IMR-90 (cell line): ENCODE results near the gene ADGRD1.

Experiments
- RCOR1 ChIP-seq: IDR thresholded peaks from 2 replicates; pipeline ENCODE4 v1.6.1; 2012; ENCODE audit warnings: mild to moderate bottlenecking, low read length, improper control_type of control experiment; ENCODE audit not compliant: insufficient replicate concordance
- TF ChIP-seq, protein P1 (sequence below): conservative IDR thresholded peaks from 2 replicates; pipeline ENCODE4 v1.5.1; 2012; ENCODE audit warnings: mild to moderate bottlenecking, low read depth, low read length, improper control_type of control experiment

DNA sequence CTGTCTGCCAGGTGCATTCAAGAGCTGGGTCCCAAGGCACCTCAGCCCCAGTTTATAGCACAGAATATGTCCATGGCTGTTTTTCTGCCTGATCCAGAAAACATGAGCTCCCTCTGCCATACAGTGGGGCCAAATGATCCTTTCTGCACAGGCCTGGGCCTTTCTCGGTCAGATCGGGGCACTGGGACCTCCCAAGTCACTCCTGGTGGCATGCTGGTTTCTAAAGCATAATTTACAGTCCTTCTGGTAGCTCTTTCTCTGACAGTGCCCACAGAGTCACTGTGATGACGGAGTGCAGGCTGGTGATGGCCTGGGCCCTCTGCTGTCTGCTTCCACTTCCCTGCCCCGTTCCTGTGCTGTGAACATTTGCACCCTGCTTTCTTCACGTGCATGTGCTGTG, 99.2 kb downstream of the ADGRD1 start:
- no peak for TF ChIP-seq RCOR1
- TF ChIP-seq, protein P1, sequence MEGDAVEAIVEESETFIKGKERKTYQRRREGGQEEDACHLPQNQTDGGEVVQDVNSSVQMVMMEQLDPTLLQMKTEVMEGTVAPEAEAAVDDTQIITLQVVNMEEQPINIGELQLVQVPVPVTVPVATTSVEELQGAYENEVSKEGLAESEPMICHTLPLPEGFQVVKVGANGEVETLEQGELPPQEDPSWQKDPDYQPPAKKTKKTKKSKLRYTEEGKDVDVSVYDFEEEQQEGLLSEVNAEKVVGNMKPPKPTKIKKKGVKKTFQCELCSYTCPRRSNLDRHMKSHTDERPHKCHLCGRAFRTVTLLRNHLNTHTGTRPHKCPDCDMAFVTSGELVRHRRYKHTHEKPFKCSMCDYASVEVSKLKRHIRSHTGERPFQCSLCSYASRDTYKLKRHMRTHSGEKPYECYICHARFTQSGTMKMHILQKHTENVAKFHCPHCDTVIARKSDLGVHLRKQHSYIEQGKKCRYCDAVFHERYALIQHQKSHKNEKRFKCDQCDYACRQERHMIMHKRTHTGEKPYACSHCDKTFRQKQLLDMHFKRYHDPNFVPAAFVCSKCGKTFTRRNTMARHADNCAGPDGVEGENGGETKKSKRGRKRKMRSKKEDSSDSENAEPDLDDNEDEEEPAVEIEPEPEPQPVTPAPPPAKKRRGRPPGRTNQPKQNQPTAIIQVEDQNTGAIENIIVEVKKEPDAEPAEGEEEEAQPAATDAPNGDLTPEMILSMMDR = no peak
